ENCODE data around the gene BCAR3.

The BCAR3 gene

DNA sequence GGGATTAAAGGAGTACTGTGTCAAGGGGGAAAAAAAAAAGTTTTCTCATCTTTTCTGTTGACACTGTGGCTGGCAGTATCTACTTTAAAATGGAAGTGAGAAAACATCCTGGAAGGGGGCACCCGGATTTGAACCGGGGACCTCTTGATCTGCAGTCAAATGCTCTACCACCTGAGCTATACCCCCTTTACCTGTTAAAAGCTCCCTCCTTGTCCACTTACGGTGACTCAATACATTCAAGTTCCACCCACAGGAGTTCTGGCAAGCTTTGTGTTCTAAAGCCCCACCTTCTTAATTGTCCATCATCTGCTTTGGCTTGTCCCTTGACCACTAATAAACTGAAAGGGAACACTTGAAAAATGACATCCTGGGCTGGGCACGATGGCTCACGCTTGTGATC lies 165.5 kb downstream of the BCAR3 start:
- TF ChIP-seq, protein P1, sequence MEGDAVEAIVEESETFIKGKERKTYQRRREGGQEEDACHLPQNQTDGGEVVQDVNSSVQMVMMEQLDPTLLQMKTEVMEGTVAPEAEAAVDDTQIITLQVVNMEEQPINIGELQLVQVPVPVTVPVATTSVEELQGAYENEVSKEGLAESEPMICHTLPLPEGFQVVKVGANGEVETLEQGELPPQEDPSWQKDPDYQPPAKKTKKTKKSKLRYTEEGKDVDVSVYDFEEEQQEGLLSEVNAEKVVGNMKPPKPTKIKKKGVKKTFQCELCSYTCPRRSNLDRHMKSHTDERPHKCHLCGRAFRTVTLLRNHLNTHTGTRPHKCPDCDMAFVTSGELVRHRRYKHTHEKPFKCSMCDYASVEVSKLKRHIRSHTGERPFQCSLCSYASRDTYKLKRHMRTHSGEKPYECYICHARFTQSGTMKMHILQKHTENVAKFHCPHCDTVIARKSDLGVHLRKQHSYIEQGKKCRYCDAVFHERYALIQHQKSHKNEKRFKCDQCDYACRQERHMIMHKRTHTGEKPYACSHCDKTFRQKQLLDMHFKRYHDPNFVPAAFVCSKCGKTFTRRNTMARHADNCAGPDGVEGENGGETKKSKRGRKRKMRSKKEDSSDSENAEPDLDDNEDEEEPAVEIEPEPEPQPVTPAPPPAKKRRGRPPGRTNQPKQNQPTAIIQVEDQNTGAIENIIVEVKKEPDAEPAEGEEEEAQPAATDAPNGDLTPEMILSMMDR (IDR thresholded peaks at IDR 0.05), result no peak
- Histone ChIP-seq H2AFZ (no peak overlapping the region), H3K9ac (no peak overlapping the region), H3K27ac (no peak overlapping the region), H3K79me2 (no peaks in the 10 kb centered on the region), H3K36me3 (ENCODE audit: control insufficient read depth, insufficient read depth, low read length) (no peaks in the 10 kb centered on the region), H3K9me3 (ENCODE audit: control insufficient read depth, low read length) (no peaks in the 10 kb centered on the region), H3K4me2 (ENCODE audit: low read length) (no peak overlapping the region), H3K27me3 (ENCODE audit: control insufficient read depth, insufficient read depth, low read length) (no peaks in the 10 kb centered on the region), H3K4me1 (no peaks in the 10 kb centered on the region), H3K4me3 (ENCODE audit: low read depth, low read length) (no peak overlapping the region)
